ENCODE data around the gene ITCH. TPM values are rescaled to one million over a fixed set of nuclear protein-coding genes. Genes with fewer than 3 reads are reported as not detected.
"Not testable (repeated sequence)": the region's sequence is repeated elsewhere in the genome, so short reads cannot be mapped to it uniquely, and the experiment has no call there.

Gene ITCH
- total RNA-seq, 2 experiments from 2014 or later, result 51.6 to 57.9 TPM

GRCh38 chr20:34475979-34476736 lies 113.1 kb downstream of the ITCH start:
- Mint-ChIP-seq H3K36me3 (peaks cover 55% of the 10 kb centered on the region), H3K4me1 (peaks cover 17% of the 10 kb centered on the region), H3K4me3 (no peak overlapping the region), H3K27ac (no peak overlapping the region), H3K9me3 (ENCODE audit: low read depth) (peaks cover 4% of the 10 kb centered on the region), H3K27me3 (no peaks in the 10 kb centered on the region)
- CTCF ChIA-PET, result interaction anchor here (0.8 to 4.4 kb wide), 4 partner anchors 15 to 163 kb away, joined by 3 to 35 read pairs (median 4); partner anchors contain the start of gene ITCH
- DNase-seq (no peak), ATAC-seq (peak; percentile 77)

- Mint-ChIP-seq H3K36me3 (peaks cover 78% of the 10 kb centered on the region), H3K4me1 (peaks cover 16% of the 10 kb centered on the region), H3K27ac (no peak overlapping the region), H3K4me3 (no peak overlapping the region), H3K9me3 (ENCODE audit: low read depth) (peaks cover 14% of the 10 kb centered on the region), H3K27me3 (no peaks in the 10 kb centered on the region)
- CTCF ChIA-PET, result interaction anchor here (1.7 kb wide), 1 partner anchor 167 kb away, joined by 5 read pairs; no protein-coding TSS in a partner anchor
- ATAC-seq, result no peak
- no peak for DNase-seq
These were observed 116.6 kb downstream of the ITCH start for GRCh38 chr20:34479627-34480026.

- DNase-seq, H3K27me3 Mint-ChIP-seq, H3K4me3 Mint-ChIP-seq, H3K4me1 Mint-ChIP-seq, CTCF ChIA-PET, ATAC-seq, H3K27ac Mint-ChIP-seq: not testable (repeated sequence)
- peaks cover 71% of the 10 kb centered on the region for H3K36me3 Mint-ChIP-seq
- peaks cover 14% of the 10 kb centered on the region for H3K9me3 Mint-ChIP-seq (ENCODE audit: low read depth)
These were observed 119.1 kb downstream of the ITCH start for GRCh38 chr20:34482154-34482553.

- DNase-seq, H3K4me3 Mint-ChIP-seq, H3K27ac Mint-ChIP-seq, ATAC-seq, H3K27me3 Mint-ChIP-seq, H3K4me1 Mint-ChIP-seq: not testable (repeated sequence)
- peaks cover 14% of the 10 kb centered on the region for H3K9me3 Mint-ChIP-seq (ENCODE audit: low read depth)
- H3K36me3 Mint-ChIP-seq, result peaks cover 68% of the 10 kb centered on the region
- CTCF ChIA-PET, result interaction anchor here (1.0 kb wide), 1 partner anchor 11 kb away, joined by 3 read pairs; no protein-coding TSS in a partner anchor
These were observed 120.6 kb downstream of the ITCH start for GRCh38 chr20:34483585-34484220.

GRCh38 chr20:34485068-34485634 lies 122.1 kb downstream of the ITCH start:
- H3K27ac Mint-ChIP-seq, result no peak overlapping the region
- H3K27me3 Mint-ChIP-seq, result no peaks in the 10 kb centered on the region
- peaks cover 64% of the 10 kb centered on the region for H3K36me3 Mint-ChIP-seq
- no peak overlapping the region for H3K4me3 Mint-ChIP-seq
- DNase-seq (no peak), ATAC-seq (no peak)
- peaks cover 11% of the 10 kb centered on the region for H3K9me3 Mint-ChIP-seq (ENCODE audit: low read depth)
- peaks cover under 1% of the 10 kb centered on the region for H3K4me1 Mint-ChIP-seq
- CTCF ChIA-PET, result interaction anchor here (1.1 to 2.1 kb wide), 2 partner anchors 135 to 172 kb away, joined by 3 to 10 read pairs; no protein-coding TSS in a partner anchor

GRCh38 chr20:34491226-34491931 lies 128.3 kb downstream of the ITCH start:
- peaks cover 10% of the 10 kb centered on the region for H3K4me1 Mint-ChIP-seq
- no peaks in the 10 kb centered on the region for H3K9me3 Mint-ChIP-seq (ENCODE audit: low read depth)
- no peak overlapping the region for H3K4me3 Mint-ChIP-seq
- DNase-seq (no peak), ATAC-seq (peak; percentile 33)
- no peak overlapping the region for H3K27ac Mint-ChIP-seq
- H3K36me3 Mint-ChIP-seq, result peaks cover 45% of the 10 kb centered on the region
- CTCF ChIA-PET, result interaction anchor here (1.0 to 2.7 kb wide), 2 partner anchors 15 to 179 kb away, joined by 3 to 13 read pairs; no protein-coding TSS in a partner anchor
- no peaks in the 10 kb centered on the region for H3K27me3 Mint-ChIP-seq

GRCh38 chr20:34491932-34492509 lies 128.9 kb downstream of the ITCH start:
- H3K9me3 Mint-ChIP-seq (ENCODE audit: low read depth), result no peaks in the 10 kb centered on the region
- no peaks in the 10 kb centered on the region for H3K27me3 Mint-ChIP-seq
- peaks cover 48% of the 10 kb centered on the region for H3K36me3 Mint-ChIP-seq
- peaks cover 10% of the 10 kb centered on the region for H3K4me1 Mint-ChIP-seq
- no peak overlapping the region for H3K4me3 Mint-ChIP-seq
- CTCF ChIA-PET, result interaction anchor here (1.0 to 2.7 kb wide), 2 partner anchors 16 to 179 kb away, joined by 3 to 13 read pairs; no protein-coding TSS in a partner anchor
- no peak for ATAC-seq
- no peak for DNase-seq
- H3K27ac Mint-ChIP-seq, result no peak overlapping the region

GRCh38 chr20:34493646-34494045 lies 130.6 kb downstream of the ITCH start:
- ATAC-seq (no peak), DNase-seq (no peak)
- Mint-ChIP-seq H3K4me3 (no peak overlapping the region), H3K36me3 (peaks cover 57% of the 10 kb centered on the region), H3K27ac (no peak overlapping the region), H3K9me3 (ENCODE audit: low read depth) (peaks cover 2% of the 10 kb centered on the region), H3K27me3 (no peaks in the 10 kb centered on the region), H3K4me1 (peaks cover 10% of the 10 kb centered on the region)
- CTCF ChIA-PET, result interaction anchor here (2.7 kb wide), 1 partner anchor 181 kb away, joined by 13 read pairs; no protein-coding TSS in a partner anchor

GRCh38 chr20:34495307-34495706 lies 132.2 kb downstream of the ITCH start:
- Mint-ChIP-seq H3K27me3 (no peaks in the 10 kb centered on the region), H3K27ac (no peak overlapping the region), H3K4me1 (peaks cover 10% of the 10 kb centered on the region), H3K4me3 (no peak overlapping the region), H3K9me3 (ENCODE audit: low read depth) (peaks cover 8% of the 10 kb centered on the region), H3K36me3 (peaks cover 56% of the 10 kb centered on the region)
- DNase-seq (no peak), ATAC-seq (no peak)
- CTCF ChIA-PET, result no interaction called here

GRCh38 chr20:34495916-34496315 lies 132.8 kb downstream of the ITCH start:
- CTCF ChIA-PET, result no interaction called here
- peaks cover 12% of the 10 kb centered on the region for H3K9me3 Mint-ChIP-seq (ENCODE audit: low read depth)
- peaks cover 11% of the 10 kb centered on the region for H3K4me1 Mint-ChIP-seq
- no peaks in the 10 kb centered on the region for H3K27me3 Mint-ChIP-seq
- no peak for ATAC-seq
- H3K36me3 Mint-ChIP-seq, result peaks cover 57% of the 10 kb centered on the region
- no peak overlapping the region for H3K27ac Mint-ChIP-seq
- no peak for DNase-seq
- no peak overlapping the region for H3K4me3 Mint-ChIP-seq

GRCh38 chr20:34497596-34497995 lies 134.5 kb downstream of the ITCH start:
- not testable (repeated sequence) for H3K27ac Mint-ChIP-seq, H3K4me3 Mint-ChIP-seq

GRCh38 chr20:34500823-34501222 lies 137.8 kb downstream of the ITCH start:
- Mint-ChIP-seq H3K4me3 (no peak overlapping the region), H3K9me3 (ENCODE audit: low read depth) (peaks cover 12% of the 10 kb centered on the region), H3K36me3 (peaks cover 54% of the 10 kb centered on the region), H3K27me3 (no peaks in the 10 kb centered on the region), H3K4me1 (peaks cover 9% of the 10 kb centered on the region), H3K27ac (no peak overlapping the region)
- ATAC-seq, result no peak
- CTCF ChIA-PET, result no interaction called here
- DNase-seq, result no peak

More at GRCh38 chr20:34497596-34497995, 134.5 kb downstream of the ITCH start:
- not testable (repeated sequence) for H3K4me1 Mint-ChIP-seq, H3K27me3 Mint-ChIP-seq, DNase-seq, ATAC-seq
- Mint-ChIP-seq H3K9me3 (ENCODE audit: low read depth) (peaks cover 12% of the 10 kb centered on the region), H3K36me3 (peaks cover 59% of the 10 kb centered on the region)
- CTCF ChIA-PET, result interaction anchor here (1.2 kb wide), 1 partner anchor 25 kb away, joined by 5 read pairs; no protein-coding TSS in a partner anchor

Measured in activated CD8-positive, alpha-beta memory T cell treated with anti-CD3 and anti-CD28 coated beads, Interleukin-2, amount 10 ng/mL, durations not matched to agents 7 days and 5 days (primary cell).